HG03457 (cell line): ENCODE data around the gene PIK3R1.

Source experiments
- ATAC-seq: cut with Tn5 transposase; IDR thresholded peaks from one replicate; pipeline ENCODE4 v1.9.1; 2021; ENCODE audit warnings: moderate number of reproducible peaks; ENCODE audit not compliant: unreplicated experiment

PIK3R1 gene

GRCh38 chr5:68320413-68320986, 104.9 kb downstream of the PIK3R1 start:
- ATAC-seq = no peak

GRCh38 chr5:68325065-68325580, 109.6 kb downstream of the PIK3R1 start:
- ATAC-seq = no peak

- ATAC-seq = no peak
Measured at GRCh38 chr5:68329554-68330255, 114.1 kb downstream of the PIK3R1 start.

GRCh38 chr5:68330574-68330973, 115.0 kb downstream of the PIK3R1 start:
- ATAC-seq = no peak

GRCh38 chr5:68331192-68332079, 115.9 kb downstream of the PIK3R1 start:
- ATAC-seq = no peak

DNA sequence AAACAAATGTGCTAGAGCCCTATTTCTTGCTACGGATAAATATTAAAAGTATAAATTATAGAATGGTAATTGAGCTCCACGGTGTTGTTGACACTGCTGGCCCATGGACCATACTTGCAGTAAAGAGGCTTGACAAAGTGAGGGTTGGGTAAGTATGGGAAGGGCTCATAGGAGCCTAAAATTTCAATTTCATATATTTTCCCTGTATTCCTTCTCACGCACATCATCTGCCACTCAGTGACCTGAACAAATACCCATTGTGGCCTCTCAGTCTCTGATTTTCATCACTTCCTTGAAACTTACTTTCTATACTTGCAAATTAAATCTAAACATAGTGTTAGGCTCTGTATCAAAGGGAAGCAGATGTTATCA, 116.5 kb downstream of the PIK3R1 start:
- ATAC-seq = no peak

GRCh38 chr5:68332556-68332955, 117.0 kb downstream of the PIK3R1 start:
- no peak for ATAC-seq

DNA sequence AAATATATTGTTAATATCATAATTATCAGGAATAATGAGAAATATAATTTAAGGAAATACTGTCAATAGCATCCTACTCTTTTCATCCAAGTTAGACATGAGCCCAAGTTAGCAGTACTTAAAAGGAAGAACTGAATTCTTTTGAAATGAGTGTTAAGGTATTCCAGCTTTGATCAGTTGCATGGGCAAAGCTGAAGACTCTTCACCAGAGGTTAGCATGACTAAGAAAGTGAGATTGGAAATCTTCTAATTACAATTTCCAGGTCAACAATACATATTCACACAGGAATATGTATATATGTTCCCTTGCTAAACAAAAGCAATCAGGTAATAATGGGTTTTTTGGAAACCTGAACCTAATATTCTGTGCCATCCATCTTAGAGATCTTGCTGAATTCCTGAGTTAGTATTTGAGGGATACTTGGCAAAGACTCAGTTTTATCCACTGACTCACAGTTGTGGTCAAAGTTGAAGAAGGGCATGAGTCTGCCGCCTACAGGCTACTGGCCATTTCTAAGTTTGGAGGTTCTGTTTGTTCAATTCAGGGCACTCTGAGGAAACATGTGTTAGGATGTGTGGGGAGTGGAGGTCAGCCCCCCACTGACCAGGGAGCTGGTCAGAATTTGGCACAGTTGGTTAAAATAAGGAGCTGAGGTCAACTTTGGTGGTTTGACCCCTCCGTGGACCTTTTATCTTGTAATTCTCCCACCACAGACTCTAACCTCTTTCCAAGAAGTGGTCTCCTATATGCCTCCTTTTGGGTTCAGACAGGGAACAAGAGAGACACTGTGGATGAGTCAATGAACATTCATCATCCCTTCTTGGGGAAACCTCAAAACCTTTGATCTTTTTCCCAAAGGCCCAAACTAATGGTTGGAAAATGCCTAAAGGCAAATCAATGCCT, 118.3 kb downstream of the PIK3R1 start:
- ATAC-seq = no peak

GRCh38 chr5:68334553-68334886, 119.0 kb downstream of the PIK3R1 start:
- no peak for ATAC-seq

DNA sequence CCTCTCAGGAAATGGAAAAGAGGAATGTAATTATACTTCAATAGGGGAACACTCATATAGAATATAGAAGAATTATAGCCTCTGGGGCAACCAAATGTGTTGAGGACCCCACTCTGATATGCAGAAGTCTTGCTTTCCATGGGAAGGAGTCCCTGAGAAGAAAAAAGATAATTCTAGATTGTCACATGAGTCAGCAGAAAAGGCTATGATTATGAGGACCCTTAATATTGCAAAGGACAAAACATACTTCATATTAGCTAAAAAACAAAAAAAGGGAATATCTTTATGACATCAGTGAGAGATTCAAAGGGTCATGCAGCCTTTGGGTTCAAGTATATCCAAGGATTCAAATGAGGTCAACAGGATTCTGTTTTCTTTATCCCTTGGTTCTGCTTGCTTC, 119.5 kb downstream of the PIK3R1 start:
- ATAC-seq = no peak

DNA sequence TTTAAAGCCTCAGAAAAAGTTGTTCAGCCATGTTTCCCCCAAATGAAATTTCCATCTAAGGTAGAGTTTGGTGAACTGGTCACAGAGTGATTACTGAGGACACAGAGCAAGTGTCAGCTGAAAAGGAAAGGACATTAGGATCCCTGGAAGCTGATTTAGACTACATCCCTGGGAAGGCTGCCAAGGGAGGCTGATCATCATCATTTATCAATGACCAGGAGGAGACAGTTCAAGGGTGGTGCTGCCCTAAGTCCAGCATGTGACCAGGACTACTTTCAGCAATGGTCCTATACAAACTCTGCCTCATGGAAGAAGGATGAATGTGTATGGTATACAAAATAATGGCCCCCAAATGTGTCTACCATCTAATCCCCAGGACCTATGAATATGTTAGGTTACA, 120.6 kb downstream of the PIK3R1 start:
- ATAC-seq = no peak

DNA sequence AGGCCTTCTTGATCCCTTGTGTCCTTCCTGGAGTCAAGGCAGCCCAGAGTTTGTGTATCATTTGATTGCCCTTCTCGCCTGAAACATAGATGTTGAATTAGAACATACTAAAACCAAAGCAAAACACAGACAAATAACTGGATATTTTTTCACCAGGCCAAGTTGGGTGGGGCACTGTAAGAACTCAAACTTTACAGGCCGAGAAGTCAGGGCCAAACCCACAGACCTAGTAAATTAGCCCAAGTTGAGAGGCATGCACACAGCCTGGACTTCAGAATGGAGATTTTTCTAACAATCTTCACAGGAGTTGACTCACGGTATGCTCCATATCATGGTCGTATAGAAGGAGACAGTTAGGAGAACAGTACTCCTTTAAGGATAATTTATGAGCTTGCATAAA, 121.7 kb downstream of the PIK3R1 start:
- ATAC-seq = no peak

- ATAC-seq = no peak
Measured at GRCh38 chr5:68339921-68340321, 124.4 kb downstream of the PIK3R1 start.

DNA sequence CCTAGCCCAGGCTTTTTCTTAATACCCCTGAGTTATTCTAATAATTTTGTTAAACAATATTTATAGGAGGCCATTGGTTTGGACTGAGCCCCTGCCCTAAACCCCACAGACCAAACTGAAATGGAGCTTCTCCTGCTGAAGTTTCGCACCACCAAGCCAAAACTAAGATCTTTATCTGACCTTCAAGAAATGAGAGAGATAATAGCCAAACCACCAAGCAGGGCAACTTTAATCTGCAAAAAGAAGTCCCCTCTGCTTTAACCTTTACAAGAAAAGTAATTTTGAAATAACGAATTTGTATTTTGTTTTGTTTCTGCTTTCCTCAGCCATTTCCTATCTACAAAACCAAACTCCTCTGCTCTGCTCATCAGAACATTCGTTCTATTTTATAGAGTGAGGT, 125.5 kb downstream of the PIK3R1 start:
- no peak for ATAC-seq

- no peak for ATAC-seq
Measured at GRCh38 chr5:68342693-68343092, 127.1 kb downstream of the PIK3R1 start.

- no peak for ATAC-seq
Measured at GRCh38 chr5:68343421-68343826, 127.9 kb downstream of the PIK3R1 start.

DNA sequence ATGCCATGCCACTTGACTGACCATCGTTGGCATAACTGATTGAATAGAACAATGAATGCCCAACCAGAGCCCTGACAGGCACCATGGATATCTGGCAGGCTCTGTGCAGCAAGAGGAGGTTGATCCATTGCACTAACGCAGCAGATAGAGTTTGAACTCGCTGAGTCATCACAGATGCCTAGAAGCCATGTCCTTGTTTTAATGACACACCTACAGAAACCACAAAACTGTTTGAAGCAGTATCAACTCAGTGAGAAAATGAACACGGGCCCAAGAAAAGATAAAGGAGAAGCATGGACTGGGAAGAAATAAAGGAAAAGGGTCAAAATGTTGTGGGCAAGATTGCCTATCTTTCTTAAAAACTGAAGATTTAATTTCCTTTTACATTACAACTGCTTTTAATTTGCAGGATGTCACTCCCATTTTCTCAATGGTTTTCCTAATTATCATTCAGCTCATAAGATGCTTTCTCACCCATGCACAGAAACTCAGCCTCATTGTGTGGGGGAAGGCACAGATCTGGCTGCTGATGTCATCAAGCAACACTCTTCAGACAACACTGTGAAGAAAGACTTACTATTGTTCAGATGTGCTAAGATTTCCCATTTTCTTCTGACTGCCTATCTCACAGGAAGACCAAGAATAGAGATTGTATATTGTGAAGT, 129.0 kb downstream of the PIK3R1 start:
- no peak for ATAC-seq

DNA sequence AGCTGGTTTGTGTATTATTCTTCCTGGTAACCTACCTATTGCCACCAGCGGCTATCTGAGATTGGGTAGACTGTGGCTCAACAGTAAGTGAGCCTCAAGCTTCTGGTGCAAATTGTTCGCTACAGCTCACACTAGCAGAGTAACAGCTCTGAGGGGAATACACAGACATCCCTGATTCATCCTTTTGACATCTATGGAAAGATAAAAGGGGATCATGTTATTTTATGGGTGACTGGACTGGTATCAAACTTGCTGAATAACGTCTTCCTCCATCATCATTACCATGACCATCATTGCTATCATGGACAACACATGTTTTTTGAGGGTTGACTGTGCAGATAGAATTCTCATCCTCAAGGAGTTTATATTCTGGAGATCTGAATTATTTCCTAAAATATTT, 129.6 kb downstream of the PIK3R1 start:
- no peak for ATAC-seq

GRCh38 chr5:68345582-68345981, 130.0 kb downstream of the PIK3R1 start:
- no peak for ATAC-seq

- ATAC-seq = no peak
Measured at GRCh38 chr5:68347536-68347935, 132.0 kb downstream of the PIK3R1 start.
